COLO668 (cell line): ENCODE measurements around the gene GRK4.
A peak's percentile ranks its signal among the peaks of the same experiment; 100 is the strongest.
"Not testable (repeated sequence)": the region's sequence is repeated elsewhere in the genome, so short reads cannot be mapped to it uniquely, and the experiment has no call there.

Experiments used
- DNase-seq: peaks from one replicate; lab custom pipeline; 2025; ENCODE audit not compliant: unreplicated experiment; lab: John Stamatoyannopoulos, UW

GRK4 gene

DNA sequence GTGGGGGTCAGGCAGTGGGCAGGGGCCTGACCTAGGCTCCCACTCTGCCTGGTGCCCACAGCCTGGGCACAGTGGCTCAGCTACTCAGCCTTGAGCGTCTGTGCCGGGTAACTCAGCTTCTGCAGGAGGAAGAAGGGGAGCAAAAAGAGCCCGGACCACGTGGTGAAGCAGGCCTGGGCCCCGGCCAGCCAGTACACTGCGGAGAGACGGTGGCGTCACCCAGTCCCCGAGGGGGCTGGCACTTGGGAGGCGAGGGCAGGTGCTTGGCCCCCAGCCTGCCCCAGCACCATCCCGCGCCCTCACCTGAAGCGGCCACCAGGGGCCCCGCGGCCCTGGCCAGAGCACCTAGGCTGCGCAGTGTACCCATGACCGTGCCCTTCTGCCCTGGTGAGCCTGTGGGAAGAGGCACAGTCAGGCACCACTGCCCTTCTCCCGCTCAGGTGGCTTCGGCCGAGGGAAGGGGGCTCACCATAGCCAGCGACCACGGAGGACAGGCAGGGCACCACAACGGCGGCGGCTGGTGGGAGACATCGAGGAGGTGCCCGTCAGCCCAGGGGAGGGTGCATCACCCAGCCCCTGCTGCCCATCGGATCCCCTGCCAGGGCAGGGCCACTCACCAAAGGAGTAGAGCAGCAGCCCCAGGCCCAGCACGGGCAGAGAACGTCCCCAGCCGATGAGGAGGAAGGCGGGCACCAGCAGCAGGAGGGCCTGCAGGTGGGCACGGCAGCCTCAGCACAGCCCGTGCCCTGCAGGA is 32.4 kb upstream of the GRK4 start:
- DNase-seq = peak; percentile 89

DNA sequence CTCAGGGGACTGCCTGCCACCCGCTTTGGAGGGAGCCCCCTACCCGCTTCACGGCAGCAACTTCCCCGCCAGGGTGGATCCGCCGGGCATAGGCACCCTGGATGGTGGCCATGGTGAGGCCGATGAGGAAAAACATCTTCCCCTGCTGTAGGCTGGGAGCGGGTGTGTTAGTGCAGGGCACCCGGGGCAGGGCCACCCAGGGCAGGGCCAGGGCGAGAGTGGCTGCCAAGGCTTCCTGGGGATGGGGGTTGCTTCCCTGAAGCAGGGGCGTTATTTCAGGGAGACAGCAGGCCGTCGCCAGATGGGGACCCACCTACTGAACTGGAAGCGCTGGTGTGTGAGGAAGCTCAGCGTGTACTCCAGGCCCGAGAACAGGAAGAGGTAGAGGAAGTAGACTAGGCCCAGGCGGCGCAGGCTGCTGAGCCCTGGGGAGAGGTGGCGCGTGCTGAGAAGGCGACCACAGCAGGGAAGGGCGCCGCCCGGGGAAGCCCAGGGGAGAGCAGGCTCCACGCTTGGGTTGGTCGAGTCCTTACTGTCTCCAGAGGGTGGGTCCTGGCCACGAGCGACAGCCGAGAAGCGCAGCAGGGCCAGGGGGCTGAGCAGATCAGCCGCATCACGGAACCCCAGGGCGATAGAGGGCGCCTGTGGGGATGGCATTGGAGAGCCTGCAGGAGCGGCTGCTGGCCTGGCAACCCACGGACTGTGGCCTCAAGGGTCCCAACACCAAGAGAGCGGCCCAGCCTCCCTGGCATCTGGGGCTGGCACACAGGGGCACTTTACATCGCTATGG is 31.7 kb upstream of the GRK4 start:
- peak; percentile 17 for DNase-seq

DNA sequence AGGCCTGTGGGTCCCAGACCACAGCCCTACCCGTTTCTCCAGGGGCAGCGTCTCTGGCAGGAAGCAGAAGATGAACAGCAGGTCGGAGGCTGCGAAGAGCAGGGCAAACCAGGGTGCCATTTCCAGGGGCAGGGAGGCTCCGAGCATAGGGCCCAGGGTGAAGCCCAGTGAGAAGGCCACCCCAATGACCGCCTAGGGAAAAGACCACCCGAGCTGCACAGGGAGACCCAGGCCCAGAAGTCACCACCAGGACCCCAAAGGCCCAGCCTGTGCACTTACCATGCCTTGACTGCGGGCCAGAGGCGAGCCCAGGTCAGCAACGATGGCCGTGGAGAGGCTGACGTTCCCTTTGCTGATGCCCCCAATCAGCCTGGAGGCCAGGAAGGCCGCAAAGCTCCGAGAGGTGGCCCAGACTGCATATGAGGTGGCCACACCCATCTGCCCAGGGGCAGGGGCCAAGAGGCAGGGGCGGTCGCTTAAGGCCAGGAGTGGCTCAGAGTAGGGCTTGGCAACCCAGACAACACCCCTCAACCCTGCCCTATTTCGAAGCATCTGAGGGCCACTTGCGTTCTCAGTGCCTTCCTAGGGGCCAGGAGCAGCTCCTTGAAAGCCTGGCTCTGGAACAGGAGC is 30.9 kb upstream of the GRK4 start:
- no peak for DNase-seq

DNA sequence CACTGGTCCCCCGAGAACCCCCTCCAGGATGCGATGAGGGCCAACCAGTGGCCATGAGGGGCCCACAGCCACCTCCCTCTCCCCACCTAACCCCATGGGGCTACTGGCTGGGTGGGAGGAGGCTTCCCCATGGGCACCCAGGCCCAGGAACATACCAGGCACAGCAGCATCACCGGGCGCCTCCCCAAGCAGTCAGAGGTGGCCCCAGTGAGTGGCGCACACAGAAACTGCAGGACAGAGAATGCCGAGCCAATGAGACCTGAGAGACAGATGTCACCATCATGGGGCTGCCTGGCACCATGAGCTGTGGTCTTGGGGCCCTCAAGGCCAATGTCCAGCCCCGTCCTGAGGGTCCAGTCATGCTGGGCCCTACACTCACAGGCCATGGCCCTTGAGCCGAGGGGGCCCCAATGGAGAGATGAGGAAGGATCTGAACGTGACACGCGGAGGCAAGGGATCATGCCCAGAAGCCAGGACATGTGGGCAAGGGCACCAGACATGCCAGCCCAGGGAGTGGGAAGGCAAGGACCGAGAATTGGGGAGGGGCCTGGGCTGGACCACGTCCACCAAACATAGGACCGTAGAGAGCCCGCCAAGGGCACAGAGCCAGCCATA is 30.3 kb upstream of the GRK4 start:
- no peak for DNase-seq

DNA sequence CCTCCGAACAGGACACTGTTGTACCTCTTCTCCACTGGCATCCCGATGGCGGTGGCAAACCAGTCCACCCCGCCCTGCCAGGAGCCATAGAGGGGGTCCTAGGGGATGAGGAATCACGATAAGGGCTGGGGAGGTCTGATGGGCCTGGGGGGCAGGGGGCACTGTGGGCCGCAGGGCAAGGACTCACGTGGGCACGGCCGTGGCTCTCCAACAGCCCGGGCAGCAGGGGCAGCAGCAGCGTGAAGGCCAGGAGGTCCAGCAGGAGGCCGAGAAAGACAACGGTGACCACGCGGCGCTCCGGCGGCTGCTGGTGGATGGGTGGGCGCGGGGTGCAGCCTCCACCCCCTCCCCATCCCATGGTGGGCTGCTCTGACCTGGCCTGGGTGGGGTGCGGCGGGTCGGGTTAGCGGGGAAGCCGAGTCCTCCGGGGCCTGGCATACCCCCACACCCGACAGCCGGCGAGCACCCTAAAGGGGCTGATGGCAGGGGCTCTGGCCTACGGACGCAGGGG is 29.8 kb upstream of the GRK4 start:
- DNase-seq = no peak

DNA sequence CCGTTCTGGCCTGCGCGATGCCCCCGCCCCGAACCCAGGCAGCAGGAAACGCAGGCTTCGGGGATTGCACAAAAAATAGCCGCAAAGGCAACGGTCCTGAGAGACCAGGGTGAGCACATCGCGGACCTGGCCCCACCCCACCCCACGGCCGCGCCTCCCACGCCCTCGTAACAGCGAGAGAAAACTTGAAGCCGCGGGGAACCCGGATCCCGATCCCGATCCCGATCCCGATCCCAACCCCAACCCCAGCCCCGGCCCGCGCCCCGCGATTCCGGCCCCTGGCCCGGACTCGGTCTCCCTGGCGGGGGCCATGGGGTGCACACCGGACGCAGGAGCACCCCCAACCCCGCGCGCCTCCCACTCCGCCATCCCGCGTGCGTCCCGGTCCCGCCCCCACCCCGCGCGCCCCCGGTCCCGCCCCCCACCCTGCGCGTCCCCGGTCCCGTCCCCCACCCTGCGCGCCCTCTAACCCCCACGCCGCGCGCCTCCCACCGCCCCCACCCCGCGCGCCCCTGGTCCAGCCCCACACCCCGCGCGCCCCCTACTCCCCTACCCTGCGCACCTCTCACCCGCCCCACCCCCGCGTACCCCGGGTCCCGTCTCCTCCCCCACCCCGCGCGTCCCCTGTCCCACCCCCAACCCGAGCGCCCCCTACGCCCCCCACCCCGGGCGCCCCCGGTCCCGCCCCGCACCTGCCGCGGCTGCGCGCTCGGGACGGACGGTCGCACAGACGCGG is 29.1 kb upstream of the GRK4 start:
- peak; percentile 36 for DNase-seq

DNA sequence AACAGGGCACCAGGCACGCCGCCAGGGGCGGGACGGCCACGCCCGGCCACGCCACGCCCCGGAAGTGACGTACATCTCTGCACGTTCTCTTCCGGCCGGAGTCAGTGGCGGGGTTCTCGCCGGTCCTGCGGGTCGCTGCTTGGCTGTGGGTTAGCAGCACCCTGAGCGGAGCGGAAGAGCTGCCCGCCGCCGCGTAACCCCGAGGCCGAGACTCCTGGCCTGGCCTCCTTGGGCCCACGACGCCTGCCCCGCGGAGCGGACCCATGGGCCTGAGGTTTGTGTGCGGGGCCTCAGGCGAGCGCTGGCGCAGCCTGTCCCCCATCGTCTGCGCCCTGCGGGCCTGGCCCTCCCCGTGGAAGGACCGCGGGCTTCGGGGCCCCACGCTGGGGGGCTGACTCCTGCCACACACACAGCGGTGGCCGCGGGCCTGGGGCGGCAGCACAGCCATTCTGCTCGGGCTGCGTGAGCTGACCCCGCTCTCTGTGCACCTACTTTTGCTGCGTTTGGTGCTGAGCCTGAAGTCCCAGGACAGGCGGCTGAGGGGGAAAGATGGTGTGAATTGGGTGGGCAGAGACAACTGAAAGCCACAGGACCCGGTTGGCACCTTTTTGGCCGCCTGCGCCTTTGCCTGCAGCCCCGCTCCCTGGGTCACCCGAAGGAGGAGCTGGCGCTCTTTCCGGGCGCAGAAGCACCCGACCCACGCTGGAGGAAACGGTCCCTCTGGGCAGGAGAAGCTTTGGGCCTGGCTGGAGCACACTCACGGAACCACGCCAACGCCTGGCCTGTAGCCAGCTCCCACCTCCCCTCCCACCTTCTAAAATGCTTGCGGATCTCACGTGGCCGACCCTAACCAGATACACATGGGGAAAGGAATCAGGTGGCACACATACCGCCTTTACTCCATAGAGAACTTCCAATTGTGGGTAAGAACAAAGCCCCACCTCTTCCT is 28.3 kb upstream of the GRK4 start:
- peak; percentile 94 for DNase-seq

DNA sequence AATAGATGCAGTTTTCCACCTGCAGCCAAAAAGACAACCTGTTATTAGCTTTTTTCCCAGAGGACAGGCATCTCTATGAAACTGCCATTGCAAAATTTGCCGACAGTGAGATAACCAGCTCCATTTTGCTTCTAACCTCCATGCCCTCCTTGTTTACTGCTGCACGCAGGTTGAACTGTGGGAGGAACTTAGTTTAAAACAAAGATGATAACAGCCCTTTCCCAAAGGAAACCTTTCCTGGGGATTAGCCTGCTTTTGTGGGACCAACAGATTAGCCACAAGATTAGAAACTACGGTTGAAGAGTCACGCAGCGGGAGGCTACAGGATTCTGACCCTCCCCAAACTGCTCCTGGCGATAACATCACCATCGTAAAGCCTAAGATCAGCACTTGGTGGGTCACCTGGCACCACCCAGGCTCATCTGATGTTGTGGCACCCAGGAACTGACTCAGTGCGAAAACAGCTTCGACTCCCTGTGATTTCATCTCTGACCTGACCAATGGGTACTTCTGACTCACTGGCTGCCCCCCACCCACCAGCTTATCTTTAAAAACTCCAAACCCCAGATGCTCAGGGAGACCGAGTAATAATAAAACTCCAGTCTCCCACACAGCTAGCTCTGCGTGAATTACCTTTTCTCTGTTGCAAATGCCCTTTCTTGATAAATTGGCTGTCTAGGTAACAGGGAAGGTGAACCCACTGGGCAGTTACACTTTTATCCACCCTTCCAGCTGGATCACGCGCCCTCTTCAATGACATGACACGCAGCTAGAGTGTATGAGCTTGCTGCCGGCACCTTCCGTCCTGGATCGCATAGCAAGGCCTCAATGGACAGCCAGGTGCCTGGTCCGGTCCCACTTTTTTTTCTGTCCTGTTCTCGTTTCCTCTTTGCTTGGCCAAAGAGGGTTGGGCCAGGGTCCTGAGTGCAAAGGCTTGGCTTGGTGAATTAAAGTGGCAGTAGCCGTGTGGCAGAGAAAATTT is 27.3 kb upstream of the GRK4 start:
- peak; percentile 31 for DNase-seq

DNA sequence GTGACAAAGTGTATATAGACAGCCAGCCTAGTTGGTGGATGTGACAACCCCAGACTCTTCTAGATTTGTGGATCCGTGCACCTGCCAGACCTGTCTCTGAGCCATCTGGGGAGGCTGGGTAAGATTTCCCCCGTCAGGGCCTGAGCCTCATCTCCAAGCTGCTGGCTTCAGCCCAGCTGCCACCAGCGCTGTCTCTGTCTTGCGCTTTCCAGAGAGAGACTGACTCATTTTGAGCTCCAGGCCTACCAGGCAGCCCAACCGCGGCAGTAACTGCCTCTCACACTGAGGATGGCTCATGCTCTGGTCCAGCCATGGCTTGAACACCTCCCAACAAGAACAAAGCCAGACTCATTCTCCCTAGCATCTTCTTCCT is 26.6 kb upstream of the GRK4 start:
- DNase-seq = peak; percentile 44

DNA sequence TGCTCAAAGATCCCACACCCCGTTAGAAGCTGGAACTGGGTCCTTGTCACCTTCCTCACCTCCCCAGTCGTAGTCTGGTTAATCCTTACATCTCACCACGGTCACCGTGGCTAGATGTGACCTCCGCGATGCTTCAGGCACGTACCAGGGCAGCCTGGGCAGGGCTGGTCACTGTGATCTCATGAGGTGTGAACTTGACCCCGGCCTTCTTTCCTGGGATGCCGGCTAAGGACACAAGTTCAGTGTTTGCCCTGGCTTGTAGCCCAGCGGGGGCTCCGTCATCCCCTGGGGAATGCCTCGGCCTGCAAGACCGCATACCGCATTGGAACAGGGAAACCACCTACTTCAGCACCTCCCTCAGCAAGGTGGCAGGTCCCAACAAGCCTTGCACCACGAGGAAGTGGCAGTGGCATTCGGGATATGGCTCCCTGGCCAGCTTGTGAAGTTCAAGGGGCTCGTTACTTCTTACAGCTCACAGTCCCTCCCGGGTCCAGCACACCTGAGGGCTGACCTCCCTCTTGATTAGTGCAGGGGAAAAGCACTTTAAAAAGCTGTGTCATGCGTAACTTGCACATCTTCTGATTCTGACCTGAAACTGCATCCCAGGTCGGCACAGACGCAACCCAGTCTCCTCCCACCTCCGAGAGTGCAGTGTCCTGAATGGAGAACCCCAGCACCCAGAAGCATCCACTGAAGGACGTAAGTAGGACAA is 26.1 kb upstream of the GRK4 start:
- DNase-seq = peak; percentile 68

DNA sequence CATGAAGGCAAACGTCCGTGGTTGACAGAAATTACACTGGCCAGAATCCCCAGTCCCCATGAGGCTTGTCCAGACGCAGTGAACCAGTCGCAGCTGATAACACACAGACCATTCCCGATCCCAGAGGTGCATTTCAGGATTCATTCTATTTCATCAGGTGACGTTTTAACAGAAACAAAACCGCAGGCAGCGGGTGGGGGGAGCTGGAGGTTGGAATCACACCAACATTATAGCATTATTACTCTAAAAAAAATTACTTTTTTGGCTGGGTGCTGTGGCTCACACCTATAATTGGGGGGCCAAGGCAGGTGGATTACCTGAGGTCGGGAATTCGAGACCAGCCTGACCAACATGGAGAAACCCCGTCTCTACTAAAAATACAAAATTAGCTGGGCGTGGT is 25.4 kb upstream of the GRK4 start:
- no peak for DNase-seq

DNA sequence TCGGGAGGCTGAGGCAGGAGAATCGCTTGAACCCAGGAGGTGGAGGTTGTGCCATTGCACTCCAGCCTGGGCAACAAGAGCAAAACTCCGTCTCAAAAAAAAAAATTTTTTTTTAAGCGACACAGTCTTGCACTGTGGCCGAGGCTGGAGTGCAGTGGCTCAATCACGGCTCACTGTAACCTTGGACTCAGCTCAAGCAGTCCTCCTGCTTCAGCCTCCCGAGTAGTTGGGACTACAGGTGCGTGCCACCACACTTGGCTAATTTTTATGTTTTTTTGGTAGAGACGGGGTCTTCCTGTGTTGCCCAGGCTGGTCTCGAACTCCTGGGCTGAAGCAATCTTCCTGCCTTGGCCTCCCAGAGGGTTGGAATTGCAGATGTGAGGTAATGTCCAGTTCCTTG is 25.0 kb upstream of the GRK4 start:
- DNase-seq = not testable (repeated sequence)

DNA sequence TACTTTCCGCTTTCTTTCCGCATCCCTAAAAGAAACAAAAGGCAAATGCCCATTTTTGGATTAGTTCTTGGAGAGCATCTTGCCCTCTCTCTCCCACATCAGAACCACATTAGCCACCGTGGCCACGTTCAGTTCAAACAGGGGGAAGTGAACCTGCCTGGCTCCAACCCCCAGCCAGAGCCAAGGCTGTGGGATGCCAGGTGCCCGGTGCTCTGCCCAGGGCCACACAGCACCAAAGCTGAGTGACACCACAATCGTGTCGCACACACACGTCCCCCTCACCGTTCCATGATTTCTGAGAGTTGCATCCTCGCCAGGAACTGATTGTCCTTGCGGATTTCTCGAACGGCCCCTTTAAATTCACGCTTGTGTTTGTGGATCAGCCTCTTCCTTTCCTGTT is 24.5 kb upstream of the GRK4 start:
- DNase-seq = no peak

DNA sequence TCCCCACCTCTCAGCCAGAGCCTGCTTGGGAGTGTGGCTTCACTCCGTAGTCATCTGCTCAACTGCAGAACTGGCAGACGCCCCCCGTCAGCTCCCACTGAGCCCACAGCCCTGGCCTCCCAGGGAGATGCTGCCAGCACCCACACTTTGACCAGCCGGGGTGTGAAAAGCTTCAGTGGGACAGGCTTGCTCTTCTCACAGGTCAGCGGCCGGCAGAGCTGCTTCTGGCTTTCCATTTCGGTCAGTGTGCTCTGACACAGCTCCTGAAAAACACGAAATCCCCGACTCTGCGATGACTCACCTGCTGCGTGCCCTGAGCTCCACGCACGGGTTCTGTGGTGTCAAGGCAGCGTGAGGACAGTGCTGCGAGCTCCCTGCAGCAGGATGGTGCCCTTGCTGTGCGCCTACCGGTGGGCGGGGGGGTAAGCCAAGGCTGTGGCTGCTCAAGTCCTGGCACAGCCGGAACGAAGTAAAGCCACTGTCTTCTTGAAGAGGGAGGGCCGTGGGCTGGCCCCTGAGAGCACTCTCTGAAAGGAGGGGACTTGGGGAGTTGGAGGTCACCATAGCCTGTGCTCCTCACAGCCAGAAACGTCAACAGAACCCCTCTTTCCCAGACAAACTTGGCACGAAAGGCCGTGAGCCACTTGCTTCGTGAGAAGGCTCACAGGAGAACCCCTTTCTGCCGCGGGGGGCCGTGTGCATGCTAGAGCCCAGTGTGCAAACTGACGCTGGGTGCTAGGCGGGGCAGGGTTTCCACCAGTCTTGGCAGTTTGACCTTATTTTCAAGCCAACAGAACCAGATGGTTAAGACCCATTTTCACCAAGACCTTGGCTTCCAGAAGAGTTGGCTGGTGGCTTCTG is 23.8 kb upstream of the GRK4 start:
- DNase-seq = no peak

DNA sequence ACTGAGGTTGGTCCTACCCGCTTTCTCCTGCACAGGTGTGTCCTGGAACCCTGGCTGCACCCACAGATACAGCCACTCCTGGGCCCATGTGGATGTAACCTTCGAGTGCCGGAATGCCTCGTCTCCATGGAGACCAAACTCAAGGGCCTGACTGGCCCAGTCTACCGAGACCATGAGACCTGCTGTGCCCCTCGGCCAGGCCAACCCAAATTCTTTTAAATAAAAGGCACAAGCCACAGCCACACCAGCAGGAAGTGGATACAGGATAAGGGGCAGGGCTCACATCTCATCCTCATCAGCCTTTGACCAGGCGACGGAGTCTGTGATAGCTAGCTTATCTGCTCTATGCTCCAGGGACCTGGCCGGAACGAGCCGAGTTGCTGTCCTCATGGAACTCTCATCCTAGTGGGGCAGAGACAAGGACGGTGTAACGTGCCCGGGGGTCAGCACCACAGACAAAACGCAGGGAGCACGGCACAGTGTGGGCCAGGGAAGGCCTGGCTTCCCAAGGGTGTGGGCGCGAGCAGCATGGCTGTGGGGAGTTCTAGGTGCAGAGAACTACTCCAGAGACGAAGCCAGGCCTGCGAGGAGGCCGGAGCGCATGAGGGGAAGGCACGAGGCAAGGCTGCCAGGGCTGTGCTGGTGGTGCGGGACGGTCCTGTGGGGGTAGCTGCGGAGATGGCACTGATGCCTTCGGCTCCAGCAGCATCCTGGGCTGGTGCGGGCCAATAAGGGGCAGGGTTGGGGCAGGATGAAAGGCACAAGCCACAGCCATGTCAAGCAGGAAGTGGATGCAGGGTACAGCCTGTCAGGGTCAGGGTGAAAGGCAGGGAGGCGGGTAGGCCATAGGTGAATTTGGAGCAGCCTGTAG is 22.9 kb upstream of the GRK4 start:
- no peak for DNase-seq
